ENCODE data around the gene CAPNS1. TPM values are rescaled to one million over a fixed set of nuclear protein-coding genes. Genes with fewer than 3 reads are reported as not detected.

The CAPNS1 gene
- total and polyA plus RNA-seq, 9 of the 15 experiments (the other 6 are each of a cell fraction or from before 2014, with no cell fraction given): 77.9 to 576 (median 258) TPM

DNA sequence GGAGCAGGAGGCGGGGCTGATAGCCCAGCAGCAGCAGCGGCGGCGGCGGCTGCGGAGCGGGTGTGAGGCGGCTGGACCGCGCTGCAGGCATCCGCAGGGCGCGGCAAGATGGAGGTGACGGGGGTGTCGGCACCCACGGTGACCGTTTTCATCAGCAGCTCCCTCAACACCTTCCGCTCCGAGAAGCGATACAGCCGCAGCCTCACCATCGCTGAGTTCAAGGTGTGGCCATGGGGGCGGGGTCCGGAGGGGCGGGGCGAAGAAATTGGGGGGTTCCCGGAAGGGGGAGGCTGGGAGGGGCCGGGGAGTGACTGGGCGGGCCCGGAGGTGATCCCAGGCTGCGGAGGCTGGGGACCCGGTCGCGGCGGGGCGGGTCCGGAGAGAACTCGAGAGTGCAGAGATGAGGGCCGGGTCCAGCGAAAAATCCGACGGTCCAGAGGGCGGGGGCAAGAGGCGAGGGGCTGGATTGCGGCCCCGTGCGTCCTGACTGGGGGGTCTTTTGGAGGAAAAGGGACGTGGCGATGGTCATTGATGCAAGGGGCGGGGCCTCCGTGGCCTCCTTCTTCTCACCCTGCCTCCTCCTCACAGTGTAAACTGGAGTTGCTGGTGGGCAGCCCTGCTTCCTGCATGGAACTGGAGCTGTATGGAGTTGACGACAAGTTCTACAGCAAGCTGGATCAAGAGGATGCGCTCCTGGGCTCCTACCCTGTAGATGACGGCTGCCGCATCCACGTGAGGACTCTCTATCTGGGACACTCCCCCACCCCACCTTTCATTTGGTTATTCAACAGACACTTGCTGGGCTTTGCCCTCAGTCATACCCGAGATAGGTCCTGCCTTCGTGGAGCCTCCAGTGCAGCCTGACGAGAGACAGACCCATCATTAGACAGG lies 24.2 kb upstream of the CAPNS1 start, which contains the start of gene TBCB (continued):
- TF ChIP-seq, protein P1, sequence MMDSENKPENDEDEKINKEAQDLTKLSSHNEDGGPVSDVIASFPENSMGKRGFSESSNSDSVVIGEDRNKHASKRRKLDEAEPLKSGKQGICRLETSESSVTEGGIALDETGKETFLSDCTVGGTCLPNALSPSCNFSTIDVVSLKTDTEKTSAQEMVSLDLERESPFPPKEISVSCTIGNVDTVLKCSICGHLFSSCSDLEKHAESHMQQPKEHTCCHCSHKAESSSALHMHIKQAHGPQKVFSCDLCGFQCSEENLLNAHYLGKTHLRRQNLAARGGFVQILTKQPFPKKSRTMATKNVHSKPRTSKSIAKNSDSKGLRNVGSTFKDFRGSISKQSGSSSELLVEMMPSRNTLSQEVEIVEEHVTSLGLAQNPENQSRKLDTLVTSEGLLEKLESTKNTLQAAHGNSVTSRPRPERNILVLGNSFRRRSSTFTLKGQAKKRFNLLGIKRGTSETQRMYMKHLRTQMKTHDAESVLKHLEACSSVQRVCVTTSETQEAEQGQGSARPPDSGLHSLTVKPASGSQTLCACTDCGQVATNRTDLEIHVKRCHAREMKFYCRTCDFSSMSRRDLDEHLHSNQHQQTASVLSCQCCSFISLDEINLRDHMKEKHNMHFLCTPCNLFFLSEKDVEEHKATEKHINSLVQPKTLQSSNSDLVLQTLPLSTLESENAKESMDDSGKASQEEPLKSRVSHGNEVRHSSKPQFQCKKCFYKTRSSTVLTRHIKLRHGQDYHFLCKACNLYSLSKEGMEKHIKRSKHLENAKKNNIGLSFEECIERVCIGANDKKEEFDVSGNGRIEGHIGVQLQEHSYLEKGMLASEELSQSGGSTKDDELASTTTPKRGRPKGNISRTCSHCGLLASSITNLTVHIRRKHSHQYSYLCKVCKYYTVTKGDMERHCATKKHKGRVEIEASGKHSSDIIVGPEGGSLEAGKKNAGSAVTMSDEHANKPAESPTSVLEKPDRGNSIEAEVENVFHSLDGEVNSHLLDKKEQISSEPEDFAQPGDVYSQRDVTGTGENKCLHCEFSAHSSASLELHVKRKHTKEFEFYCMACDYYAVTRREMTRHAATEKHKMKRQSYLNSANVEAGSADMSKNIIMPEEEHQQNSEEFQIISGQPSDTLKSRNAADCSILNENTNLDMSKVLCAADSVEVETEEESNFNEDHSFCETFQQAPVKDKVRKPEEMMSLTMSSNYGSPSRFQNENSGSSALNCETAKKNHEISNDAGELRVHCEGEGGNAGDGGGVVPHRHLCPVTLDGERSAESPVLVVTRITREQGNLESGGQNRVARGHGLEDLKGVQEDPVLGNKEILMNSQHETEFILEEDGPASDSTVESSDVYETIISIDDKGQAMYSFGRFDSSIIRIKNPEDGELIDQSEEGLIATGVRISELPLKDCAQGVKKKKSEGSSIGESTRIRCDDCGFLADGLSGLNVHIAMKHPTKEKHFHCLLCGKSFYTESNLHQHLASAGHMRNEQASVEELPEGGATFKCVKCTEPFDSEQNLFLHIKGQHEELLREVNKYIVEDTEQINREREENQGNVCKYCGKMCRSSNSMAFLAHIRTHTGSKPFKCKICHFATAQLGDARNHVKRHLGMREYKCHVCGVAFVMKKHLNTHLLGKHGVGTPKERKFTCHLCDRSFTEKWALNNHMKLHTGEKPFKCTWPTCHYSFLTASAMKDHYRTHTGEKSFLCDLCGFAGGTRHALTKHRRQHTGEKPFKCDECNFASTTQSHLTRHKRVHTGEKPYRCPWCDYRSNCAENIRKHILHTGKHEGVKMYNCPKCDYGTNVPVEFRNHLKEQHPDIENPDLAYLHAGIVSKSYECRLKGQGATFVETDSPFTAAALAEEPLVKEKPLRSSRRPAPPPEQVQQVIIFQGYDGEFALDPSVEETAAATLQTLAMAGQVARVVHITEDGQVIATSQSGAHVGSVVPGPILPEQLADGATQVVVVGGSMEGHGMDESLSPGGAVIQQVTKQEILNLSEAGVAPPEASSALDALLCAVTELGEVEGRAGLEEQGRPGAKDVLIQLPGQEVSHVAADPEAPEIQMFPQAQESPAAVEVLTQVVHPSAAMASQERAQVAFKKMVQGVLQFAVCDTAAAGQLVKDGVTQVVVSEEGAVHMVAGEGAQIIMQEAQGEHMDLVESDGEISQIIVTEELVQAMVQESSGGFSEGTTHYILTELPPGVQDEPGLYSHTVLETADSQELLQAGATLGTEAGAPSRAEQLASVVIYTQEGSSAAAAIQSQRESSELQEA (IDR thresholded peaks at IDR 0.05; ENCODE audit: low read depth): no peak
- TF ChIP-seq NFE2L1 (tag; IDR thresholded peaks at IDR 0.05; ENCODE audit: borderline replicate concordance, low read depth) (no peak), E2F6 (IDR thresholded peaks at IDR 0.05; ENCODE audit: borderline replicate concordance in 1 of 2, extremely low read depth in 1 of 2, insufficient read depth in 1 of 2, insufficient read length in 1 of 2, low read depth in 1 of 2, low read length in 1 of 2, poor library complexity in 1 of 2, severe bottlenecking in 1 of 2) (peak; percentile 22 to 44), ZNF589 (CRISPR knock-in tag; IDR thresholded peaks at IDR 0.05; ENCODE audit: low read depth) (0 out of 2 replicates have a peak, but pooled peaks have one; percentile 66), RCOR1 (IDR thresholded peaks at IDR 0.05; ENCODE audit: borderline replicate concordance in 1 of 2, low read depth in 2 of 2, low read length in 2 of 2) (peak in 1 of 2 experiments; percentile 0; a peak in 2 of 4 replicates)
- TF ChIP-seq, protein P2, sequence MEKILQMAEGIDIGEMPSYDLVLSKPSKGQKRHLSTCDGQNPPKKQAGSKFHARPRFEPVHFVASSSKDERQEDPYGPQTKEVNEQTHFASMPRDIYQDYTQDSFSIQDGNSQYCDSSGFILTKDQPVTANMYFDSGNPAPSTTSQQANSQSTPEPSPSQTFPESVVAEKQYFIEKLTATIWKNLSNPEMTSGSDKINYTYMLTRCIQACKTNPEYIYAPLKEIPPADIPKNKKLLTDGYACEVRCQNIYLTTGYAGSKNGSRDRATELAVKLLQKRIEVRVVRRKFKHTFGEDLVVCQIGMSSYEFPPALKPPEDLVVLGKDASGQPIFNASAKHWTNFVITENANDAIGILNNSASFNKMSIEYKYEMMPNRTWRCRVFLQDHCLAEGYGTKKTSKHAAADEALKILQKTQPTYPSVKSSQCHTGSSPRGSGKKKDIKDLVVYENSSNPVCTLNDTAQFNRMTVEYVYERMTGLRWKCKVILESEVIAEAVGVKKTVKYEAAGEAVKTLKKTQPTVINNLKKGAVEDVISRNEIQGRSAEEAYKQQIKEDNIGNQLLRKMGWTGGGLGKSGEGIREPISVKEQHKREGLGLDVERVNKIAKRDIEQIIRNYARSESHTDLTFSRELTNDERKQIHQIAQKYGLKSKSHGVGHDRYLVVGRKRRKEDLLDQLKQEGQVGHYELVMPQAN (IDR thresholded peaks at IDR 0.05; ENCODE audit: borderline replicate concordance): peak; percentile 22; the same call in 1 of the 2 replicates
- TF ChIP-seq, protein P3, sequence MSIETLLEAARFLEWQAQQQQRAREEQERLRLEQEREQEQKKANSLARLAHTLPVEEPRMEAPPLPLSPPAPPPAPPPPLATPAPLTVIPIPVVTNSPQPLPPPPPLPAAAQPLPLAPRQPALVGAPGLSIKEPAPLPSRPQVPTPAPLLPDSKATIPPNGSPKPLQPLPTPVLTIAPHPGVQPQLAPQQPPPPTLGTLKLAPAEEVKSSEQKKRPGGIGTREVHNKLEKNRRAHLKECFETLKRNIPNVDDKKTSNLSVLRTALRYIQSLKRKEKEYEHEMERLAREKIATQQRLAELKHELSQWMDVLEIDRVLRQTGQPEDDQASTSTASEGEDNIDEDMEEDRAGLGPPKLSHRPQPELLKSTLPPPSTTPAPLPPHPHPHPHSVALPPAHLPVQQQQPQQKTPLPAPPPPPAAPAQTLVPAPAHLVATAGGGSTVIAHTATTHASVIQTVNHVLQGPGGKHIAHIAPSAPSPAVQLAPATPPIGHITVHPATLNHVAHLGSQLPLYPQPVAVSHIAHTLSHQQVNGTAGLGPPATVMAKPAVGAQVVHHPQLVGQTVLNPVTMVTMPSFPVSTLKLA (conservative IDR thresholded peaks at IDR 0.05): no peak

Data from K562 (cell line).